Measurements from ENCODE around the gene NXPE3. TPM values are rescaled to one million over a fixed set of nuclear protein-coding genes. Genes with fewer than 3 reads are reported as not detected.

NXPE3 gene
- polyA plus RNA-seq, 3 donors = 14.6 to 35.8 (median 19.8) TPM

- H3K4me1 ChIP-seq (ENCODE audit: control insufficient read depth in 1 of 2, insufficient read depth in 2 of 2, low read length in 2 of 2) = peaks cover 81 to 85% of the 10 kb centered on the region in 2 donors
- no peaks in the 10 kb centered on the region for H3K79me2 ChIP-seq (ENCODE audit: insufficient read depth, low read length)
- H2AFZ ChIP-seq (ENCODE audit: insufficient read depth, low read depth, low read length, poor library complexity, severe bottlenecking) = no peak overlapping the region
- H3K4me3 Mint-ChIP-seq = no peak overlapping the region
- no peaks in the 10 kb centered on the region for H3K27me3 ChIP-seq (ENCODE audit: control insufficient read depth in 2 of 2, insufficient read depth in 2 of 2, low read length in 2 of 2)
- H3K9ac ChIP-seq (ENCODE audit: insufficient read depth, low read length, poor library complexity, severe bottlenecking) = no peak overlapping the region
- 4% methylated on average over 4 of the region's 8 CpGs for WGBS (ENCODE audit: insufficient coverage)
- no peaks in the 10 kb centered on the region for H3K9me3 ChIP-seq (replicated peaks in 1 of 2; ENCODE audit: control insufficient read depth in 1 of 2, insufficient read depth in 1 of 2, low read length in 2 of 2)
- no peaks in the 10 kb centered on the region for H4K20me1 ChIP-seq (ENCODE audit: insufficient read depth, low read length)
- TF ChIP-seq CTCF (IDR thresholded peaks at IDR 0.05) = no peak
- peak overlapping the region; percentile 62 to 77 for H3K27ac ChIP-seq (ENCODE audit: low read depth in 1 of 2, low read length in 2 of 2)
- H3K36me3 Mint-ChIP-seq = peaks cover 3 to 4% of the 10 kb centered on the region in 2 donors
- H3K36me3 ChIP-seq (replicated peaks in 1 of 2; ENCODE audit: control insufficient read depth in 1 of 2, insufficient read depth in 2 of 2, low read length in 2 of 2) = no peaks in the 10 kb centered on the region
- no peaks in the 10 kb centered on the region for H3K27me3 Mint-ChIP-seq (ENCODE audit: low read depth in 3 of 3)
- peak overlapping the region; percentile 83 to 92 (median 88) for H3K27ac Mint-ChIP-seq
- peaks cover 81% of the 10 kb centered on the region for H3K4me1 Mint-ChIP-seq
- H3K4me2 ChIP-seq (replicated peaks; ENCODE audit: extremely low read depth, low read length, poor library complexity, severe bottlenecking) = peak overlapping the region; percentile 33
- intact Hi-C loops (cut with micrococcal nuclease) = loop anchor here in 1 of 2 donors (10.0 kb wide), 1 partner anchor 59 kb away; no protein-coding TSS in a partner anchor
- H3K4me3 ChIP-seq (replicated peaks in 1 of 3; ENCODE audit: low read depth in 2 of 3, low read length in 3 of 3) = peak overlapping the region in 1 of 3 experiments; percentile 28
- peak; percentile 62 to 92 (median 73) for DNase-seq
- peaks cover 0 to 3% (median 0%) of the 10 kb centered on the region in 7 donors for H3K9me3 Mint-ChIP-seq
These were observed 97.1 kb downstream of the NXPE3 start for GRCh38 chr3:101876142-101876541.

Other genes starting within 250 kb of the NXPE3 start
- gene TRMT10C, start 217.3 kb upstream of the NXPE3 start, polyA plus RNA-seq = 10 to 100 TPM in 2 of 3 donors, 1 to 10 TPM in 1; 4.1 to 21.0 (median 14.6) TPM
- 10 to 100 TPM; 32.0 to 68.2 (median 57.4) TPM for gene PCNP, start 205.0 kb upstream of the NXPE3 start, polyA plus RNA-seq
- gene ZBTB11, start 102.1 kb upstream of the NXPE3 start, polyA plus RNA-seq = 10 to 100 TPM in 1 of 3 donors, 1 to 10 TPM in 2; 5.1 to 20.2 (median 6.8) TPM
- 100 to 1,000 TPM; 445 to 996 (median 586) TPM for gene RPL24, start 92.5 kb upstream of the NXPE3 start, polyA plus RNA-seq
- gene CEP97, start 54.6 kb upstream of the NXPE3 start, polyA plus RNA-seq = 1 to 10 TPM in 2 of 3 donors, under 1 TPM in 1; 0.79 to 1.7 (median 1.5) TPM
- 100 to 1,000 TPM in 1 of 3 donors, 10 to 100 TPM in 2; 71.0 to 592 (median 84.9) TPM for gene NFKBIZ, start 70.3 kb downstream of the NXPE3 start, polyA plus RNA-seq

Measured in CD14-positive monocyte (primary cell).